GM18520 (cell line): ENCODE measurements around the gene FAM169A.
"Not testable (repeated sequence)": the region's sequence is repeated elsewhere in the genome, so short reads cannot be mapped to it uniquely, and the experiment has no call there.

Experiments
- ATAC-seq: cut with Tn5 transposase; IDR thresholded peaks from one replicate; pipeline ENCODE4 v1.9.1; 2021; ENCODE audit not compliant: unreplicated experiment

FAM169A gene

DNA sequence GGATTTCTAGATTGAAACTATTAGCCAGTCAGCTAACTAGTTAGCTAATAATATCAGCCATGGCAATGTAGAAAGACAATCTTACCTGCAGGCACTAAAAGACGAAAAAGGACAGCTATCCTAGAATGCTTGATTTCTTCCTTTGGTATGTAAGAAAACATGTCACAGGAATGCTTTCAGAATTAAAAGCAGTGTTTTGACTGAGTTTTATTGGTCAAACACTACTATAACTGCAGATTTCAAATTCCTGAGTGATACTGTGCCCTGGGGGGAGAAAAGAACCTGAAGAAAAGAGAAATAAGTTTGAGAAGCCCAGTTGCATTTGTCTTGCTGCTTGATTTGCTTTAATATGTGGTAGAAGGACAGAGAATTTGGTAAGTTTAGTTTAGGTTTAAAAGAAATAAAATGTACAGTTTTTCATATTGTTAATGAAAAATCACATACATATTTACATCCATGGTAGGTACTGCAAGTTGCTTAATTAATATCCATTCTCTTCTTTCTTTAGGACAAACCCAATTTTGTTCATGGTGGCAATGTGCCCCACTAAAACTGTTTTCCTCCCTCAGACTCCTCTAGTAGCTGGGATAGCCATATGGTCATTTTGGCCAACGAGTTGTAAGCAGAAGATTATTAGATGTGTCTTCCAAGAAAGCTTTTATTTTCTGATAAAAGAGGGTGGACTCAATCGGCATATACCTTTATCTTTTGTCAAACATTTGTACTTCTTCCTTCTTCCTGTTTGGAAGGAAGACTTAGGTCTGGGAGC, 4.3 kb upstream of the FAM169A start:
- no peak for ATAC-seq

DNA sequence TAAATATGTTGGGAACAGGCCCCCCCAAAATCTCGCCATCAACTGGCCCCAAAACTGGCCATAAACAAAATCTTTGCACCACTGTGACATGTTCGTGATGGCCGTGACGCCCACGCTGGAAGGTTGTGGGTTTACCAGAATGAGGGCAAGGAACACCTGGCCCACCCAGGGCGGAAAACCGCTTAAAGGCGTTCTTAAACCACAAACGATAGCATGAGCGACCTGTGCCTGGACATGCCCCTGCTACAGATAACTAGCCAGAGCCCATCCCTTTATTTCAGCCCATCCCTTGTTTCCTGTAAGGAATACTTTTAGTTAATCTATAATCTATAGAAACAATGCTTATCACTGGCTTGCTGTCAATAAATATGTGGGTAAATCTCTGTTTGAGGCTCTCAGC, 3.2 kb upstream of the FAM169A start:
- not testable (repeated sequence) for ATAC-seq

DNA sequence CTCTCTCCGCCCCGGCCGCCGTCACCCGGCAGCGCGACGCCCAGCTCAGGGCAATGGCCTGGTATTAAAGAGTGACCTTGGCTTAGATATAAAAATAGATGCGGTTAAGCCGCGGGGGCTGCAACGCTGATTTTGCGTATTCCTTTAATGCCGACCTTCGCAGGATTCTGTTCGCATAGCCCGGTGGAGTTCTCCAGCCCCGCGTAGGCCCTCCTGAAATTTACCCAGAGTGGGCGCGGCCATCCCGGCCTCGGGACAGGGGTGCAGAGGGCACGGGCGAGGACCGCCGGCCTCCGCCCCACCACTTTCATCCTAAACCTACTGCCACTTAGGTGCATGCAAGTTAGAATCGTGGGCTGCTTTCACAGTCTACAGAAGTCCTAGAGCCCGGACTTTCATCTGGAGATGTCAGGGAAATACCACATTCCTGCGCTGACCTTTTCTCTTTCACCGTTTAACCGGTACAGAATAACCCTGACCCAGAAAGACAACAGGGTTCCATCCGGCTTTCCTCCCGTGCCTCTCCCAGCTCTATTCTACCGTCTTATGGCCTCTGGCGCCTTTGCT, 492 bp upstream of the FAM169A start:
- no peak for ATAC-seq

DNA sequence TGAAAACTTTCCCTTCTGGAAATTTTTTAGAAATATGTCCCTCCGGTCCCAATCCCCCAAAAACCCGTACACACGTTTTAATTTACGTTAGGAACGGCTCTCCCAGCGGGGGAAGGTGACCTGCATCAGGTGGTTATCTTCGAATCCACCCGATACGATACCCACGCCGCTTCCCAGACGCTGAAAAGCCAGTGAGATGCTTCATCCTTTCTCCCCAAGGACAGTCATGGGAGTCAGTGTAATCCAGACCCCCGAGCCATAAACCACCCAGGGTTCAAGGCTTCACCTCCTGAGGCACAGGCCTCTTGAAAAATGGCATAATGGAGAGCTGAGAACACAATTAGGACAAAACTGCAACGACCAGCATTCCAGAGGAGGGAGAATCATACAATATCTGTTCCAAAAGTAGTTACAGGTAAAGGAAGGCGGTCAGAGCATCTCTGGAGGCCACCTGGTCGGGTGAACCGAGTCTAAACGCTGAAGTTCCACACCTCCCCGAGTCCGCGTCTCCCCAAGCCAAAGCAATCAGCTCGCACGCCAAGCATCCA, 857 bp downstream of the FAM169A start:
- no peak for ATAC-seq

DNA sequence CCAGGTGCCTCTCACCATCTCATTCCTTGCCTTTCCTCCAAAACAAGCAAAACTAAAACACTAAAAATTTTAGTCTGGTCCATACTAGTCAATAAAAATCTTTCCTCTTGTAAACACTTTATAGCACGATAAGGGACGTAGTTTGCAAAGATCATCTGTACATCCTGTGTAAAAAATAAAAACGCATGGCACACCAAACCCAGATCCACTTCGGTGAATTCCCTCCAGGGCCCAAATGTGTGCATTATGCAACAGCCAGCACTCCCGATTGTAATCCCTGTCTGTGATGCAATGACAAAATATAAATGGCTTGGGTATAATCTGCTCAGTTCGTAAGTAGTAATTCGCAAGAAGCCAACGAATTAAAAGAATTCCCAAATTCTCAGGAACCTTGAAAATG, 1.4 kb downstream of the FAM169A start:
- no peak for ATAC-seq

DNA sequence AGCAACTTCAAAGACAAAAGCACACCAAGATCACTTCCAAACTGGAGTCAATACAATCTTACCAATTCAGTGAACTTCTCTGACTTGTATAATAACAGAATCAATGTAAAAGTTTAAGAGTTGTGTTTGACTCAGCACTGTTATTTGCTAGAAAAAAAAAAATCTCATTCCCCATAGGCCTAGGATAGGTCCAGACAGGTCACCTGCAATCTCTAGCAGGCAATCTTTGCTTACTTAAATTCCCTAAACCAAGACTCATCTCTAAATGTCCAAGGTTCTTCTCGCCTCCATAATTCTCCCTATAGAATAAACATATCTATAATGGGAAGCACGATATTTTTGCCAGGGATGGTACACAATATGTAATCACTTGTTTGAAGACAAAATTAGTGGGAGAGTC, 2.5 kb downstream of the FAM169A start:
- no peak for ATAC-seq

DNA sequence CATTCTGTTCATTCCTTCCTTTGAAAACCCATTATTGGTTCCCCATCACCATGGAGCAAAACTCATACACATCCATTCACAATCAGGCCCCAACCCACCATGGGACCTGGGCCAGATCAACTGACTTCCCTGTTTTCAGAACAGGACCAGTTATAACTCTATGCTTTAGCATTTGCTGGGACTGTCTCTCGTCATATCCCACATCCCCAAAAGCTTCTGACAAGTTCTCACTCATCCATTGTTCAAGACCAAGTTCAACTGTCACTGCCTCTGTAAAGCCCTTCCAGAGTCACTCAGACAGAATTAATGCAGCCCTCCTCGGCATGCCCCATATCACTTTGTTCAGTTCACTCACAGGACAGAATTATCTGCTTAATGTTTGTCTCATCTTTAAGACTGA, 4.0 kb downstream of the FAM169A start:
- no peak for ATAC-seq

DNA sequence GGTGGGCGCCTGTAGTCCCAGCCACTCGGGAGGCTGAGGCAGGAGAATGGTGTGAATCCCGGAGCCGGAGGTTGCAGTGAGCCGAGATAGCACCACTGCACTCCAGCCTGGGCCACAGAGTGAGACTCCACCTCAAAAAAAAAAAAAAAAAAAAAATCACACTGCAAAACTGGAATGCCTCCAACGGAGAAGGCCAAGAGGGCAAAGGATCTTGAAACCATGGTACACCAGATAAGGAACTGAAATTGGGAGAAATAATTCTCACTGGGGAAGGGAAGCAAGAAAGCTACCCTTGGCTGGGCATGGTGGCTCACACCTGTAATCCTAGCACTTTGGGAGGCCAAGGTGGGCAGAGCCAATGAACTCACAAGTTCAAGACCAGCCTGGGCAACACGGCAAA, 9.2 kb downstream of the FAM169A start:
- ATAC-seq: not testable (repeated sequence)

DNA sequence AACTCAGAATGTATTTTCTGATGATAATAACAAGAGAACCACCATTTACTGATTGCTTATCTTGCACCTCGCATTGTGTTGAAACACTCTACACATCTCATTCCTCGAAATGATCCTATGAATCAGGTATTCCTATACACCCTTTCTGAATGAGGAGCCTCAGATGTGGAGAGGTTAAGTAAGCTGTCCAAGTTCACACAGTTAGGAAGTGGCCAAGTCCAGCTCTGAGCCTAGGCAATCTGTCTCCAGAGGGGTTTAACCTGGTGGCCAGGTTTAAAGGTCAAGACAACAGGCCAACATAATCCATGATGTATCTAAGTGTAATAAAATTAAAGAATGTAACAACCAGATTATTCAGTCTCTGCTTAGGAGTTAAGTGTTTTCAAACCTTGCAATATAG, 12.9 kb downstream of the FAM169A start:
- ATAC-seq: no peak

DNA sequence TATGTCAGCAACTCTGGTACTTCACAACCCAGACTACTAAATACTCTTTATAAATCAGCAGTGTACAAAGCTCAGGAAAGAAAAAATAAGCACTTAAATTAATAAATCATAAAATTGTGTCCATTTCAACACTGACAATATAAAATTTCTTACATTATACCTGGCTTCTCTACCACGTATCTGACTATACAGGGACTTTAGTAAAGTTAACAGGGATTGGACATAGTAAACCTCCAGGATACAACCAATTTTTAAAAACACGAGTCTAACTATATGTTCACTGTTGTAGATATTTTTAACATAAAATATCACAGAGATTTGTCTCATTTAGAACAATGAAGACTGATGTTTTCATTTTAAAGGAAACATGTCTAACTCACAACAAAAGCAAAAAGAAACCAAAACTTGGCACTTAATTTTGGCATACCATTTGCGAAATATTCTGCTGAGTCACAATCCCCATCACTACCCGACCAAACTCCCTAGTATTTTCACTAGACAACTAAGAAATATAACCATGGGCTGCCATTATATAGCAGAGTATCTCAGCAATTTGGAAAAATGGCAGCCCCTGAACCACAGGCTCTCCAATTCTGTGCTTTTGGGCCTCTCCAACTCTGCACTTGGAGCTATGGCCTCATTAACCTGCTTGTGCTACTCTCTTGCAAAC, 14.4 kb downstream of the FAM169A start:
- no peak for ATAC-seq

DNA sequence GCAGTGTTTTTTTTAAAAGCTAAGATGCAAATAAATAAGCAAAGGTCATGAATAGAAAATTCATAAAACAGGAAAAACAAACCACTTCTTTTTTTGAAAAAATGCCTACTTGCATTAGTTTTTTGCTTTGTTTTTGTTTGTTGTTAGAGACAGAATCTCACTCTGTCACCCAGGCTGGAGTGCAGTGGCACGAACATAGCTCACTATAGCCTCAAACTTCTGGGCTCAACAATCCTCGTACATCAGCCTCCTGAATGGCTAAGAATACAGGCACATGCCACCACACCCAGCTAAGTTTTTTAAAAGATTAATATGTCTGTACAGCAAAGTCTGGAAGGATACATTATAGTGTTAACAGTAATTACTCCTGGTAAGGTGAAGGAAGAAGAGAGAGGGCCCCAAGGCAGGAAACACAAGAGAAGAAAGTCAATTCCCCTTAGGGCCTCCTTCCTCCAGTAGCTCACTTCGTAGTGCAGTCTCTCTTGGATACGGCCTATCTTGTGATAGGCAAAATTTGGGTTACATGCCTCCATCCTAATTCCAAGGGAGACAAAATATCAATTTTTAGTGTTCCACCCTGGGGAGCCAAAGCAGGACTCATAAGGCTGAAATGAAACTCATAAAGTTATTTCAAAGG, 15.3 kb downstream of the FAM169A start:
- no peak for ATAC-seq

DNA sequence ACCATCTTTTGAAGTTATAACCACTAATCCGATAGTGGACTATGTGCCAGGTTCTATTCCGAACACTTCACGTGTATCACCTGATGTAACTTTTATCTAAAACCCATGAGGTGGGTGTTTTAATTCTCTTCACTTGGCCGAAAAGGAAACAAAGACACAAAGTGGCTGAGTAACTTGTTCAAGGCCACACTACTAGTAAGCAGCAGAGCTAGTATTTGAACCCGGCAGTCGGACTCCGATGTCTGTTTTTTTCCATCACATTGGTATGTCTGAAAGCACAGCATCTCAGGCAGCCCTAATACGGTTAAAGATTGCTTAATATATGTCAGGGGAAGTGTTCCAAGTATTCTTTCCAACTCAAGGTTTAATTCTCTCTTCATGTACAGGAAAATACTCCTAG, 16.2 kb downstream of the FAM169A start:
- ATAC-seq: no peak

DNA sequence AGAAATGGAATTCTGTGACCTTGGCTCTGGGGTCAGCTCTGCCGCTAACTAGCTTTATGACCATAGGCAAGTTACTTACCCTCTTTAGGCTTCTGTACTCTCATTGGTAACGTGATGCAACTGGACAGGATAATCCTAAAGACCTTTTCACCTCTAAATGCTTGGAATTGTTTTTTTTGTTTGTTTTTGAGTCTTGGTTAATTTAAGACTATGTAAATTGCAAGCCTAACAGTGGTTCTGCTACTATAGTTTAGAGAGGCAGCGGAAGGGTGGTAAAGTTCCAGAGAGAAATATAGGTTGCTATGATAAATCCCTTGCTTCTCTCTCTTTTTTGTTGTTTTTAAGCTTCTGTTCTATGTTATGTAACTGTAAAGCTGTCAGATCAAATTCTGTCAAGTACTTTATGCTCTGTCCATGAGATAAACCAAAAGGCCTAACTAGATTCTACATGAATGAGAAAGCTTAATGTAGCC, 17.6 kb downstream of the FAM169A start:
- no peak for ATAC-seq

DNA sequence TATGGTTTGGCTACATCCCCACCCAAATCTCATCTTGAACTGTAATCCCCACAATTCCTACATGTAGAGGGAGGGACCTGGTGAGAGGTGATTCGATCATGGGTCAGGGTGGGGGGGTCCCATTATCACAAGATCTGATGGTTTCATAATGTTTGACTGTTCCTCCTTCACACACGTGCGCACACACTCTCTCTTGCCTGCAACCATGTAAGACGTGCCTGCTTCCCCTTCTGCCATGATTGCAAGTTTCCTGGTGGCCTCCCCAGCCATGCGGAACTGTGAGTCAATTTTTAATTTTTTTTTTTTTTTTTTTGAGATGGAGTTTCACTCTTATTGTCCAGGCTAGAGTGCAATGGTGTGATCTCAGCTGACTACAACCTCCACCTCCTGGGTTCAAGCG, 27.0 kb downstream of the FAM169A start:
- no peak for ATAC-seq

DNA sequence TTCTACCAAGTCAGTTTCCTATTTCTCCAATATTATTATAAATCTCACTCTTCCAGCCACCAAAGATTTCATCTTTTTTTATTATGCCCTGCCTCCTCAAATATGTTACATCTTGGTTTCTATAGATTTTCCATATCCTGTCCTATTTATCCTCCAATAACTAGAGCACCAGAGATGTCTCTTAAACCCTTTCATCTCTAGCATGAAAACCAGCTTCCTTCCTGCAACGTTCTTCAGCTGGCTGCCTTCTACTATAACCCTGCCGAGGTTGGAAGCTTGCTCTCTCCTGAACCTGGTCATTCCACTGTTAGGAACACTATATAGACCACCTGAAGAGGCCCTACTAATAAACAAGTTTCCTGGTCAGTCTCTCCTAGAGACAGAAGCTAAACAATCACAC, 27.9 kb downstream of the FAM169A start:
- ATAC-seq: no peak

DNA sequence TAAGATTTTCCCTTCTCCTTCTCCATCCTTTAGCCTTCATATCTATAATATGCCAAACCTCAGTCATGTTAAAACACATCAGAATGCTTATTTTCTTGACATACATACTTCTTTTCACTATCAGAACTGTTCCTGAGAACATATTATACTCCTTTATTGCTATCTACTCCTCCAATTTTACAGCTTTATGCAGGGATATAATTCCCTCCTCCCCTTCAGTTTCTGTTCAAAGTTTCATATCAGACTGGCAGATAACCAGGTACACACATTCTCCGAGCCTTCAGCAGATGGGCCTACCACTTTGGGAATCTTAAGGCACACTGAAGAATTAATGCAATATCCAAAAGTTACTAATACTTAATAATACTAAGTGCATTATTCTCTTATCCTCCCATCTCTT, 29.1 kb downstream of the FAM169A start:
- no peak for ATAC-seq

DNA sequence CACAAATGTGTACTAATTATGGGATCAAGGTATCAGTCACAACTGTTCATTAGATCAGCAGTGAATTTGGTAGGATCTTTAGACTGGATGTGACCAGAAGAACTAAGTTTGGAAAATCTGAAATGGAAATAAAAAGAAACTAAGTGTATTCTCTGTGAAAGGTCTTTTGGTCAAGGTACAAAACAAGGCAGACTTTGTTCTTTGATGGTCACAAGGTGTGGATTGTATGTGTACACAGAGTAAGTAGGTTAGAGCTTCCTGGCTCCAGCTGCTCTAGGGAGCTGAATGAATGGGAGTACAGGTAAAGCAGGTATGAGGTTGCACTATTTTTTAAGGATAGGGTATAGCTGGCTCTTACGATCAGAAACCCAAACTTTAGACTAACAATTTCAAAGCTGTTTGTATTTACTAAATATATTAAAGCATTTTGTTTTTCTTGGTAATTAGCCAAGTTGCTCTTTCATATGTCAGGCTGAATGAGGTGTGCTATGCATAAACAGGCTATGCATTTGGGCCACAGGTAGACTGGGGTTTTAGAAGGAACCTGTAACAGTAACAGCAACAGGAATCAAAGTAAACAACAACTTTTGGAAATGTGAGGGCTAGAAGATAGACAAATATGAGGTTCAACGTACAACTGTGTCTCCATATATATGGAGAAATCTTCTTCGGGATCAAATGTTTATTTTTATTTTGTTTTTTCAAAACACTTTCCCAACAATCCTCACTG, 32.5 kb downstream of the FAM169A start:
- ATAC-seq: no peak

DNA sequence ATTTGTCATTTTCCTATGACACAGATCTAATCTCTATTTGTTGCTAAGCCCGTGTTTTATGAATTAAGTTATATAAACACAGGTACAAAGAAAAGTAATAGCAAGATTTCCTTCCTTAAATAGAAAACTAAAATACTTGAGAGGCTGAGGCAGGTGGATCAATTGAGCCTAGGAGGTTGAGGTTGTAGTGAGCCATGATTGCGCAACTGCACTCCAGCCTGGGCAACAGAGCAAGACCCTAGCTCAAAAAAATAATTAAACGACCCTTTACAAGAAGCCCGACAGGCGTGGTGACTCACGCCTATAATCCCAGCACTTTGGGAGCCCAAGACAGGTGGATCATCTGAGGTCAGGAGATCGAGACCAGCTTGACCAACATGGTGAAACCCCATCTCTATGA, 36.8 kb downstream of the FAM169A start:
- ATAC-seq: no peak

DNA sequence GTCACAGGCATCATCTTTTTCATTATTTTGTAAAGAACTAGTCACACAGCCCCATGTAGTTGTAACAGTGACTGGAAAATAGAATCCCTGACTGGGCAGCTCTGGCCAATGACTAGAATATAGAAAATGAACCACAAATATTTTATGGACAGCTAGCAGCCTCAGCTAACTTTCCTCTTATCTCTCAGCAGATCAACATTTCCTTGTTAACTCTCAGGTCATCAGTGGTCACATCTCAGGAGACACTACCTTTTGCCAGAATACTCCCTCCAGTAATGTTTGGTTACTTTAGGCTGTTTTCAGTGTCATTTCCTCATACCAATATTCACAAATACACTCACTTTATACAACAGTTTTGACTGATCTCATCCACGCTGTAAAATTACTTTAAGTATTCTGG, 43.9 kb downstream of the FAM169A start:
- no peak for ATAC-seq

DNA sequence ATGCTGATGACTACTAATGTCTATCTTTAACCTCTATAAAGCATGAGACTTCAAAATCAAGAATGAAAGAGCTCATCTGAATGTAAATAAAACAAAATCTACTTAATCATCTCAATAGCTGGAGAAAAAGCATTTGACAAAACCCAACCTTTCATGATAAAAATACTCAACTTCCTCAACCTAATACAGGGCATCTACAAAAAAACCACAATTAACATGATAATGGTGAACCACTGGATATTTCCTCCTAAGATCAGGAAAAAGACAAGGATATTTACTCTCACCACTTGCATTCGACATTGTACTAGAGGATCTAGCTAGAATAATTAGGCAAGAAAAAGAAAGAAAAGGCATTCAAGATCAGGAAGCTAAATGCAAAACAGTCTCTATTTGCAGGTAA, 49.3 kb downstream of the FAM169A start:
- ATAC-seq: no peak

DNA sequence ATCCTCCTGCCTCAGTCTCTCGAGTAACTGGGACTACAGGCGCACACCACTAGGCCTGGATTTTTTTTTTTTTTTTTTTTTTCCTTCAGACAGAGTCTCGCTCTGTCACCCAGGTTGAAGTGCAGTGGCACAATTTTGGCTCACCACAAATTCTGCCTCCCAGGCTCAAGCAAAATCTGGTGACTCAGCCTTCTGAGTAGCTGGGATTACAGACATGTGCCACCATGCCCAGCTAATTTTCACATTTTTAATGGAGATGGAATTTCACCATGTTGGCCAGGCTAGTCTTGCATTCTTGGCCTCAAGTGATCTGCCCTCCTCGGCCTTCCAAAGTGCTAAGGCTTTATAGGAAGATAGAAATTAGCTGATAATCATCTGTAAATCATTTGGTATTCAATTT, 55.3 kb downstream of the FAM169A start:
- no peak for ATAC-seq
